GM20000 (cell line): ENCODE data around the gene BPIFB1.

ENCODE experiments used
- DNase-seq: peaks from one replicate; pipeline ENCODE4 v3.0.0; 2012; ENCODE audit warnings: low spot score
- CTCF ChIP-seq: IDR thresholded peaks from 2 replicates; pipeline ENCODE4 v1.5.1; 2012; ENCODE audit warnings: mild to moderate bottlenecking, control low read depth; ENCODE audit errors: extremely low read depth, missing control alignments

BPIFB1 gene

GRCh38 chr20:33306807-33307206, 23.8 kb downstream of the BPIFB1 start:
- DNase-seq: no peak
- TF ChIP-seq CTCF: no peak

GRCh38 chr20:33308668-33309067, 25.7 kb downstream of the BPIFB1 start:
- no peak for DNase-seq
- no peak for TF ChIP-seq CTCF

GRCh38 chr20:33309631-33310030, 26.6 kb downstream of the BPIFB1 start:
- no peak for TF ChIP-seq CTCF
- no peak for DNase-seq

- no peak for DNase-seq
- no peak for TF ChIP-seq CTCF
These were observed 27.4 kb downstream of the BPIFB1 start for GRCh38 chr20:33310327-33310899.

- no peak for TF ChIP-seq CTCF
These were observed 28.0 kb downstream of the BPIFB1 start for GRCh38 chr20:33311011-33311410.

GRCh38 chr20:33311996-33312395, 29.0 kb downstream of the BPIFB1 start:
- DNase-seq: no peak
- no peak for TF ChIP-seq CTCF

More at GRCh38 chr20:33311011-33311410, 28.0 kb downstream of the BPIFB1 start:
- DNase-seq: no peak

GRCh38 chr20:33312583-33312982, 29.6 kb downstream of the BPIFB1 start:
- TF ChIP-seq CTCF: no peak
- DNase-seq: no peak
